Colonic mucosa (tissue), 4 donors: ENCODE data around the gene GRID1. TPM values are rescaled to one million over a fixed set of nuclear protein-coding genes. Genes with fewer than 3 reads are reported as not detected.

Source experiments
- DNase-seq: peaks from one replicate; pipeline ENCODE4 v3.0.0-alpha.2; 2020
- H3K27ac ChIP-seq: fragments of 200-600 bp; one replicate; pipeline ENCODE4 v1.8.0; 2021
- H3K27me3 ChIP-seq: fragments of 200-600 bp; one replicate; pipeline ENCODE4 v1.8.0; 2021
- H3K36me3 ChIP-seq: fragments of 200-600 bp; one replicate; pipeline ENCODE4 v1.8.0; 2021
- H3K4me1 ChIP-seq: fragments of 200-600 bp; one replicate; pipeline ENCODE4 v1.8.0; 2021; ENCODE audit warnings: mild to moderate bottlenecking
- H3K4me3 ChIP-seq: fragments of 200-600 bp; one replicate; pipeline ENCODE4 v1.8.0; 2021
- H3K9ac ChIP-seq, 2 donors: one replicate each; pipeline ENCODE4 v1.7.0; 2013; ENCODE audit warnings: control low read depth in 2 of 2, low read depth in 2 of 2, low read length in 2 of 2
- H3K9me3 ChIP-seq: fragments of 200-600 bp; one replicate; pipeline ENCODE4 v1.8.0; 2021
- intact Hi-C: fragments of 100-400 bp; cut with DNase I; formaldehyde crosslinking; loops from one replicate; pipeline ENCODE4 v1.14.1; 2022
- total RNA-seq, 2 donors: library from RNA; stranded (reverse); fragmentation: NEBNext Ultra II Directional in 1 of 2; extraction: Animal tissue kit (Norgen Biotek cat#: 25700) in 1 of 2; gene quantifications; one replicate each; pipeline ENCODE4 v1.2.1, GENCODE V29; 2021
- TF ChIP-seq, protein P1 (sequence below): fragments of 200-600 bp; IDR thresholded peaks from one replicate; pipeline ENCODE4 v1.8.0; 2022; ENCODE audit warnings: antibody characterized with exemption, mild to moderate bottlenecking
- donor health status: healthy.
- donor health status: DM: no; HTN: no; CAD: no.
- donor health status: DM: no; HTN: no; CAD: no.

GRID1 gene
- total RNA-seq, 2 donors from 2014 or later, result 0.30 to 0.37 TPM

DNA sequence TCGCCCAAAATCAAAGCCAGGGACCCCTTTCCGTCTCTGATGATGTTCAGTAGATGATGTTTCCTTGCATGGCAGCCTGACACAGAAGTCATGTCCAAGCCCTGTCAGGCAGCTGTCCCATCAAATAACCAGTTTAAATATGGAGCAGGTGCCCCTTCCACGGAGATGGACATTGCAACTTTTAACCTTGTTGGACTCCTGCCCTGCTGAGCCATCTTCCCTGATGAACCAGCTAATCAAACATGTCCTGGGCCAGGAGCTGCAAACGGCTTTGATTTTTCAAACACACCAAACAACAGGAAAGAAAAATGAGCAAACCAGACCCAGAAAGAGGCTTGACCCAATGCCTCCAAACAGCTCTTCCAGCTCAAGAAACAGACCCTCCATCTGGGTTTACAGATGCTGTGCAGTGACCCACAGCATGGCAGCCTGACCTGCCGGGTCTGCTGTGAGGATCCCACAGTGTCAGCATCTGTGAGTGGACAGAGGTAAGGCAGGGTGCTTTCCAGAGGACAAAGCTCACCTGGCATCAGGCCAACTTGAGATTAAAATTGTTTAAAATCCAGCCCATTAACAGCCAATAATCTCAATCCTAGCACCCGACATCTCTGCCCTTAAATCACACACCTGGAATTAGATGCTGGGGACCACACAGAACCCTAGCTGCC, 372.6 kb downstream of the GRID1 start:
- Histone ChIP-seq H3K4me1 (no peaks in the 10 kb centered on the region), H3K9me3 (no peaks in the 10 kb centered on the region), H3K27ac (no peak overlapping the region), H3K9ac (no peak overlapping the region), H3K36me3 (no peaks in the 10 kb centered on the region), H3K4me3 (no peak overlapping the region), H3K27me3 (no peaks in the 10 kb centered on the region)
- intact Hi-C loops, result loop anchor here (10.0 kb wide), 1 partner anchor 381 kb away; no protein-coding TSS in a partner anchor
- TF ChIP-seq, protein P1, sequence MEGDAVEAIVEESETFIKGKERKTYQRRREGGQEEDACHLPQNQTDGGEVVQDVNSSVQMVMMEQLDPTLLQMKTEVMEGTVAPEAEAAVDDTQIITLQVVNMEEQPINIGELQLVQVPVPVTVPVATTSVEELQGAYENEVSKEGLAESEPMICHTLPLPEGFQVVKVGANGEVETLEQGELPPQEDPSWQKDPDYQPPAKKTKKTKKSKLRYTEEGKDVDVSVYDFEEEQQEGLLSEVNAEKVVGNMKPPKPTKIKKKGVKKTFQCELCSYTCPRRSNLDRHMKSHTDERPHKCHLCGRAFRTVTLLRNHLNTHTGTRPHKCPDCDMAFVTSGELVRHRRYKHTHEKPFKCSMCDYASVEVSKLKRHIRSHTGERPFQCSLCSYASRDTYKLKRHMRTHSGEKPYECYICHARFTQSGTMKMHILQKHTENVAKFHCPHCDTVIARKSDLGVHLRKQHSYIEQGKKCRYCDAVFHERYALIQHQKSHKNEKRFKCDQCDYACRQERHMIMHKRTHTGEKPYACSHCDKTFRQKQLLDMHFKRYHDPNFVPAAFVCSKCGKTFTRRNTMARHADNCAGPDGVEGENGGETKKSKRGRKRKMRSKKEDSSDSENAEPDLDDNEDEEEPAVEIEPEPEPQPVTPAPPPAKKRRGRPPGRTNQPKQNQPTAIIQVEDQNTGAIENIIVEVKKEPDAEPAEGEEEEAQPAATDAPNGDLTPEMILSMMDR, result no peak
- DNase-seq, result no peak

DNA sequence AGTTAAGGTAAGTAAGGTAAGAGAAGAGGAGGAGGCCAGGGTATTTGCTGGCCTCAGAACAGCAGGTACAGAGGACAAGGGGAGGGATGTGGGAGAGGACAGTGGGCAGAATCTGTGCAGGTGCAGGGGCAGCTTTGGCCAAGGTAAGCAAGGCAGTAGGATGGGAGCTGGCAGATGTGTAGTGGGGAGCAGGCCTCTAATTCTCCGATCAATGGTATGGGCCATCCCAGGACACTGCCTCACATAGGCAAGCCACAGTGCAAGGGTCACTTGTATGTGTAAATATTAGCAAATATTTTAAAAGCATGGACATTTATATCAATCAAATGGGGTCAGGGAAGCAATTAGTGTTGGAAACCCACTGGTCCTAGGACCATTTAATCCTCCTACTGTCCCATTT, 373.5 kb downstream of the GRID1 start:
- H3K27ac ChIP-seq, result no peak overlapping the region
- H3K9ac ChIP-seq, result no peak overlapping the region
- TF ChIP-seq, protein P1, result no peak
- no peaks in the 10 kb centered on the region for H3K27me3 ChIP-seq
- no peak for DNase-seq
- no peak overlapping the region for H3K4me3 ChIP-seq
- intact Hi-C loops, result loop anchor here (10.0 kb wide), 1 partner anchor 382 kb away; no protein-coding TSS in a partner anchor
- H3K36me3 ChIP-seq, result no peaks in the 10 kb centered on the region
- H3K4me1 ChIP-seq, result no peaks in the 10 kb centered on the region
- no peaks in the 10 kb centered on the region for H3K9me3 ChIP-seq

DNA sequence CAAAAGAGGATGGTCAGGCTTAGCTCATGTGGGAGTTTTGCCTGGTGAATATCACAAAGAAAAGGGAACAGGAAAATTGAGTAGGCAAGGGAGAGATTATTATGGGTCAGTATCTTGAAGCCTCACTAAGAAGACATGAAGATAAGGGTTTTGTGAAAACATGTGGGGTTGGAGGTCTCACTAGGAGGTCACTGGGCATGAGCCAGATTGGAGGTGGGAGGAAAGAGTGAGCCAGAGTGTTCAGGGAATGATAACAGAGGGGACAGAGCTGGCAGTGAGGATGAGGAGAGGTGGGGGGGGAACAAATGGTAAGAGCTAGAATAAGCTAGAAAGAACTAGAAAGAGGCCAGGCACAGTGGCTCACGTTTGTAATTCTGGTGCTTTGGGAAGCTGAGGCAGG, 374.3 kb downstream of the GRID1 start:
- no peaks in the 10 kb centered on the region for H3K27me3 ChIP-seq

DNA sequence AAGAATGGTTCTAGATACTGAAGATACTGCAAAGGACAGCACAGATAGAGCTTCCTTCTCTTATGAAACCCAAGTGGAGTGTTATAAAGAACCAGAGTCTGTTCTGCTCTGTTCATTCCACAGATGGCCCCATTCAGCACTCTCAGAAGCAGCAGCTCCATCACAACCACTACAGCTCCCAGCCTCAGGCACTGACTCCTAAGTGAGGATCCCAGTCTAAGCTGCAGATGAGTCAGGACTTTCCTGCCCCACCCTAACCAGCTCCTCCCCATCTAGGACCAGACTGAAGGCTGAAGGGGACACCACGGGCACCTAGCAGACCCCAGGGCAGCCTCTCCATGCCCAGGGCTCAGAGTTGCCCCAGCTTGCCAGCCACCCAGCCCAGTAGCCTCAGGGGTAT, 379.8 kb downstream of the GRID1 start:
- Histone ChIP-seq H3K27me3 (no peaks in the 10 kb centered on the region), H3K4me1 (no peaks in the 10 kb centered on the region), H3K4me3 (no peak overlapping the region), H3K9ac (no peak overlapping the region), H3K36me3 (no peaks in the 10 kb centered on the region), H3K27ac (no peak overlapping the region), H3K9me3 (no peaks in the 10 kb centered on the region)
- DNase-seq, result no peak
- TF ChIP-seq, protein P1, result no peak
- intact Hi-C loops, result no loop called here

More for the DNA sequence above, 374.3 kb downstream of the GRID1 start:
- Histone ChIP-seq H3K9me3 (no peaks in the 10 kb centered on the region), H3K36me3 (no peaks in the 10 kb centered on the region), H3K4me3 (no peak overlapping the region), H3K9ac (no peak overlapping the region), H3K4me1 (no peaks in the 10 kb centered on the region), H3K27ac (no peak overlapping the region)
- no peak for DNase-seq
- TF ChIP-seq, protein P1, result no peak
- intact Hi-C loops, result loop anchor here (10.0 kb wide), 1 partner anchor 382 kb away; no protein-coding TSS in a partner anchor

DNA sequence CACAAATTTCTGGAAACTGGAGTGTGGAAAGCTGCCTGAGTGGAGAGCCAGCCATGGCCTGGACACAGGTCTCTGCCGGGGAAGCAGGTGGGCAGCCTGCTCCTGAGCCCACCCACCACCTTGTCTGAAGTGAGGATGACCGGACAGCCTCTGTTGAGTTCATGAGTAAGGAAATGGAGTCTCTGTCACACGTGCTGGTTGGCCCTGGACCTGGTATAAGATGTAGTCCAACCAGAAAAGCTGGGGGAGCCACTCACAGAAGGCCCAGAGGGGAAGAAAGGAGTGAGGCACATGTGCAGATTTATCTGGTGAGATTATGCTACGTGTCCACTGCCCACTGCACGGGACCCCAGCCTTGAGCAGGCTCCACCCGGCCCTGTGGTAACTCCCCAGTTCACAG, 383.5 kb downstream of the GRID1 start:
- intact Hi-C loops, result no loop called here
- no peak overlapping the region for H3K9ac ChIP-seq
- no peak overlapping the region for H3K27ac ChIP-seq
- H3K4me3 ChIP-seq, result no peak overlapping the region
- TF ChIP-seq, protein P1, result no peak
- no peaks in the 10 kb centered on the region for H3K27me3 ChIP-seq
- no peak for DNase-seq
- no peaks in the 10 kb centered on the region for H3K4me1 ChIP-seq
- no peaks in the 10 kb centered on the region for H3K9me3 ChIP-seq
- no peaks in the 10 kb centered on the region for H3K36me3 ChIP-seq
